Measurements from ENCODE around the gene LRRC25.

DNA sequence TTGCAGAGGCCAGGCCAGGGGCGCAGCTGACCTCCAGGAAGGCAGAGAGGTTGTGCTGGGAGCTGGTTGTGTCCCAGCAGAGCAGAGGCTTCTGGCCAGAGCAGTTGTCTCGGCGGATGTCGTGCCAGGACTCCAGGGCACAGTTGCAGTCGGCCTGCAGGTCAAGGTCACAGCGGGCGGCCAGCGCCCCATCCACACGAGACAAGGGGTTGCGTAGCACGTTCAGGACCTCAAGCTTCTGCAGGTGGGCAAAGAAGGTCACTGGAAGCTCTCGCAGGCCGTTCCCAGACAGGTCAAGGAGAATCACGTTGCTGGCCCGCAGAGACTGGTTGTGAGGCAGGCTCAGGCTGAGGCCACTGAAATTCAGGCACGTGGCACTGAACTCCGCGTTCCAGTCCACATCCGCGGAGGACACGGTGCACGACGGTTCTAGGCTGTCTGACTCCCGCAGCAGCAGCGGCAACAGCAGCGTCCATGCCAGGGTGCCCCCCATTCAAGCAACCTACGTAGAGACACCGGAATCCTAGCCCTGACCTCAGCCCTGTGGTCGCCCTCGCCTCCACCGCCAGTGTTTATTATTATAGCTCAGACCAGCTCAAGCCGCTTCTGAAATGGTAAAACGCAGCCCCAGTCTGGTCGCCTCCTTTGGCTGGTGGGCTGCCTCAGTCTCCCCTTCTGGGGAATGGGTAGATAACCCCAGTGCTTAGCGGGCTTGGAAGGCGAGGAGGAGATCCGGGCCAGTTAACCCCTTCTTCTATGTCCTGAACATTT, 766 bp downstream of the LRRC25 start:
- TF ChIP-seq POLR2A (IDR thresholded peaks at IDR 0.05) (no peak), CTCF (IDR thresholded peaks at IDR 0.05) (no peak), POLR2AphosphoS5 (IDR thresholded peaks at IDR 0.05) (no peak), EP300 (IDR thresholded peaks at IDR 0.05) (no peak)
